Hepatocyte (in vitro differentiated cells): Measurements from ENCODE around the gene VANGL1. TPM values are rescaled to one million over a fixed set of nuclear protein-coding genes. Genes with fewer than 3 reads are reported as not detected.

Experiments used
- DNase-seq: peaks from one replicate; pipeline ENCODE4 v3.0.0-alpha.2; 2016; ENCODE audit warnings: low spot score
- H2AFZ ChIP-seq: fragments of 200-600 bp; sonication (generic); 2 replicates; pipeline ENCODE4 v1.6.0; 2016; ENCODE audit warnings: antibody characterized with exemption, mild to moderate bottlenecking
- H3K27ac ChIP-seq: fragments of 200-600 bp; sonication (generic); 2 replicates; pipeline ENCODE4 v1.5.1; 2016; ENCODE audit warnings: mild to moderate bottlenecking
- H3K27me3 ChIP-seq: fragments of 200-600 bp; sonication (generic); 2 replicates; pipeline ENCODE4 v1.6.1; 2016
- H3K36me3 ChIP-seq: fragments of 200-600 bp; sonication (generic); replicated peaks from 2 replicates; pipeline ENCODE4 v1.5.1; 2016; ENCODE audit warnings: low read depth; ENCODE audit not compliant: insufficient read depth
- H3K4me1 ChIP-seq: fragments of 200-600 bp; sonication (generic); 2 replicates; pipeline ENCODE4 v1.5.1; 2016; ENCODE audit warnings: mild to moderate bottlenecking, moderate library complexity; ENCODE audit not compliant: insufficient read depth
- H3K4me2 ChIP-seq: fragments of 200-600 bp; sonication (generic); 2 replicates; pipeline ENCODE4 v1.6.0; 2016
- H3K4me3 ChIP-seq: fragments of 200-600 bp; sonication (generic); 2 replicates; pipeline ENCODE4 v1.5.1; 2016; ENCODE audit warnings: mild to moderate bottlenecking
- H3K79me2 ChIP-seq: fragments of 200-600 bp; sonication (generic); 2 replicates; pipeline ENCODE4 v1.6.0; 2017; ENCODE audit warnings: mild to moderate bottlenecking
- H3K9me2 ChIP-seq: fragments of 200-600 bp; sonication (generic); replicated peaks from 2 replicates; pipeline ENCODE4 v1.6.0; 2017; ENCODE audit warnings: mild to moderate bottlenecking; ENCODE audit not compliant: insufficient read depth
- H3K9me3 ChIP-seq: fragments of 200-600 bp; sonication (generic); 2 replicates; pipeline ENCODE4 v1.5.1; 2016; ENCODE audit warnings: low read depth, mild to moderate bottlenecking
- H4K20me1 ChIP-seq: fragments of 200-600 bp; sonication (generic); 2 replicates; pipeline ENCODE4 v1.6.0; 2016; ENCODE audit warnings: mild to moderate bottlenecking; ENCODE audit not compliant: insufficient read depth, poor library complexity, severe bottlenecking
- CTCF ChIP-seq: fragments of 200-600 bp; sonication (generic); IDR thresholded peaks from 2 replicates; pipeline ENCODE4 v1.5.1; 2016; ENCODE audit warnings: antibody characterized with exemption, mild to moderate bottlenecking; ENCODE audit not compliant: poor library complexity
- EZH2 ChIP-seq: fragments of 200-600 bp; sonication (generic); IDR thresholded peaks from 2 replicates; pipeline ENCODE4 v1.6.1; 2016; ENCODE audit warnings: antibody characterized with exemption, mild to moderate bottlenecking, borderline replicate concordance
- EZH2phosphoT487 ChIP-seq: fragments of 200-600 bp; sonication (generic); IDR thresholded peaks from one replicate; pipeline ENCODE4 v1.6.1; 2018; ENCODE audit warnings: antibody characterized with exemption, mild to moderate bottlenecking, low read depth, moderate library complexity; ENCODE audit not compliant: unreplicated experiment, severe bottlenecking
- WGBS: methylation state at CpG from one replicate; pipeline ENCODE4 v1.1.6; 2016; ENCODE audit warnings: low lambda C conversion rate; ENCODE audit errors: missing lambda C conversion rate; 5-methylcytosine and 5-hydroxymethylcytosine counted together
- polyA plus RNA-seq: library from polyadenylated mRNA; unstranded; fragments of >200 nt; fragmentation: Nextera tagmentation; extraction: Ambion mirVana; gene quantifications from 2 replicates; pipeline ENCODE4 v1.2.1, GENCODE V29; 2016
- total RNA-seq: library from RNA; depleted of rRNA; stranded (reverse); fragments of >200 nt; gene quantifications from 2 replicates; pipeline ENCODE4 v1.2.3, GENCODE V29; 2014

VANGL1 gene
- total and polyA plus RNA-seq, 2 experiments from 2014 or later: 11.6 to 12.1 TPM

DNA sequence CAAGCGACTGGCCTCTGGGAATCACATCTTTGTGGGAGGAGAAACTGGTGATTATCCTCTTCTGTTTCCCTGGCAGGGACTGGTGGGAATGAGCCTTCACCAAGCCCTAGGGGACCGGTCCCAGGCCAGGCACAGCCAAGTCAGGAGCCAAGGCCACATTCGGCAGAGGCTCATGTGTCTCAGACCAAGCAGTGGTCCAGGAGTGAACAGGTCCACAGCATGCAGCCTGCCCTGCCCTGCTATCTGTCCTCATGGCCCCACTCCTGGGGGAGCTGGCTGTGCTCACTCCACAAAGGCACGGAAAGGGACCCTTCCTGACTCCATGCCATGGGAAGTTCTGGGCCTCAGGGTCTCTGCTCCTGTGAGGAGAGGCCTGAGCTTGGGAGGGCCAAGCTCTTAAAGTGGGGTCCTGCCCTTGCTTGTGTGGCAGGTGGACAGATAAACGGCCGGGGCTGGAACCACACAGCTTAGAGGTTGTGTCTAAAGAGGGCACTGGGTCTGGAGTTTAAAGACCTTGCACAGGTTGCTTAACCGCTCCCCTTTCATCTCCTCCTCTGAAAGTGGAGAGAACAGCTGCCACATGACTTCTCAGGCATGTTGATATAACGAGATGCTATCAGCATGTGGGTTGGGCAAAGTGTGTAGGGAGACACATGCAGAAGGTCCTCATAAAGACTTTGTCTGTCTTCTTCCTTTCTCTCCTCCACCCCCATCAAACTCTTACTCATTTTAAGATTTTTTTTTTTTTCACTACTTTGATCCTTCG lies 69.3 kb downstream of the VANGL1 start:
- Histone ChIP-seq H3K79me2 (no peaks in the 10 kb centered on the region), H4K20me1 (no peaks in the 10 kb centered on the region), H3K4me2 (no peak overlapping the region), H3K27me3 (no peaks in the 10 kb centered on the region), H3K9me3 (no peaks in the 10 kb centered on the region), H3K4me3 (no peak overlapping the region), H2AFZ (no peak overlapping the region), H3K9me2 (no peaks in the 10 kb centered on the region), H3K4me1 (peaks cover 9% of the 10 kb centered on the region), H3K27ac (peak overlapping the region; percentile 78), H3K36me3 (no peaks in the 10 kb centered on the region)
- peak; percentile 76 for DNase-seq
- WGBS: 60% methylated on average over 9 of the region's 9 CpGs
- TF ChIP-seq CTCF (no peak), EZH2 (no peak), EZH2phosphoT487 (no peak)

DNA sequence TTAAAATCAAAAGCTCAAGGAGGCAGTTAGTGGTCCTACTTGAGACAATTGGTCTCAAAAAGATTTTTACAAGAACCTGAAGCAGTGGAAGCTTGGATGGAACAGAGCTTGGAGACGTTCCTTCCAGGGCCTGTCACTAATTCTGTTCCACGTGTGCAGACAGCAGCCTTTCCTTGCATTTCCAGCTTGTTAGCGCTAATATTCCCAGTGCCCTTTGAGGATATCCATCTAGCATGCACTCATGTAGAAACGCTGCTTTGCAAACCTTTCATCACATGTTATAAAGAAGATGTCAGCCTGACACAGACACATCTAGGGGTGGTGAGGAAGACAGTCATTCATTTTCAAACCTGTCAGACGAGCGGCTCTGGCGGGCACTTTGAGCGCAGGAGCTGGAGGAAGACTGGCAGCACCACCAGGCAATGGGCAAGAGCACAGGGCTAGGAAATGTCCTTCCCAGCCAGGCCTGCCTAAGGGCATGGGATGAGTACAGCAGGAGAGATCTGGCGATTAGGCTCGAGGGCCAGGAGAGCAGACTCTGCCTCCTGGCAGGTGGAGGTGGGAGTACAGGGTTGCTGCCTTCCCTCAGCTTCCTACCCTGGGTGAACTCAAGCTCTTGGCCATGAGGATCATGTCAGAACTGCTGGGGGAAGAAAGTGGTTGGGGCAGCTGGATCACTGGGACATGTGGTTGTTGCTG lies 71.3 kb downstream of the VANGL1 start:
- DNase-seq: no peak
- Histone ChIP-seq H2AFZ (no peak overlapping the region), H3K36me3 (no peaks in the 10 kb centered on the region), H3K27ac (peak overlapping the region; percentile 80), H3K4me1 (peaks cover 7% of the 10 kb centered on the region), H3K9me2 (no peaks in the 10 kb centered on the region), H3K9me3 (no peaks in the 10 kb centered on the region), H3K4me3 (no peak overlapping the region), H3K79me2 (no peaks in the 10 kb centered on the region), H3K27me3 (no peaks in the 10 kb centered on the region), H3K4me2 (no peak overlapping the region), H4K20me1 (no peaks in the 10 kb centered on the region)
- TF ChIP-seq EZH2 (no peak), EZH2phosphoT487 (no peak), CTCF (no peak)
- WGBS: 73% methylated on average over 9 of the region's 10 CpGs

GRCh38 chr1:115713906-115714305 lies 72.1 kb downstream of the VANGL1 start:
- no peak for DNase-seq
- Histone ChIP-seq H4K20me1 (no peaks in the 10 kb centered on the region), H3K4me2 (no peak overlapping the region), H3K4me3 (no peak overlapping the region), H3K9me3 (no peaks in the 10 kb centered on the region), H3K79me2 (no peaks in the 10 kb centered on the region), H3K36me3 (no peaks in the 10 kb centered on the region), H3K27ac (peak overlapping the region; percentile 80), H3K9me2 (no peaks in the 10 kb centered on the region), H2AFZ (no peak overlapping the region), H3K27me3 (no peaks in the 10 kb centered on the region), H3K4me1 (peaks cover 7% of the 10 kb centered on the region)
- TF ChIP-seq EZH2phosphoT487 (no peak), CTCF (no peak), EZH2 (no peak)
- WGBS: 79% methylated on average over 5 of the region's 5 CpGs
